ENCODE data around the gene FOXN3.
"Not testable (repeated sequence)": the region's sequence is repeated elsewhere in the genome, so short reads cannot be mapped to it uniquely, and the experiment has no call there.

DNA sequence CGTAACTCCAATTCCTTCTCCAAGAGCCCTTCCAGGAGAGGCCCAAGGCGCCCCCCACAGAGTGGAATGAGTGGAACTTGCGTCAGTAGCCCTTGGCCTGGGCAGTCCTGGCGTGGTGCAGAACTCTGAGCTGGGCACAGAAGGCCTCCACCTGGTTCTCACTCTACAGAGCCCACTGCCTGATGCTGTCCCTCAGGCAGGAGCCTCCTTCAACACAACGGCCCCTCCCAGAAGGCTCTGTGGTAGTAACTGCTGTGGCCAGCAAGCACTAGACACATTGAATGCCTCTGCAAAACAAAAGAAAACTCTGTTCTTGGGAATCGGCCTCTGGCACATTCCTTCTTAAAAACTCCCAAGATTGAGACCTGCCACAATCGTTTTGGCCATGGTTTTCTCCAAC lies 258.9 kb downstream of the FOXN3 start:
- not testable (repeated sequence) for TF ChIP-seq EZH2 (IDR thresholded peaks at IDR 0.05); POLR2AphosphoS5 (IDR thresholded peaks at IDR 0.05; ENCODE audit: borderline replicate concordance, low read depth, low read length)

Data from SK-N-MC (cell line).